Measurements from ENCODE around the gene RAVER2.

RAVER2 gene, protein sequence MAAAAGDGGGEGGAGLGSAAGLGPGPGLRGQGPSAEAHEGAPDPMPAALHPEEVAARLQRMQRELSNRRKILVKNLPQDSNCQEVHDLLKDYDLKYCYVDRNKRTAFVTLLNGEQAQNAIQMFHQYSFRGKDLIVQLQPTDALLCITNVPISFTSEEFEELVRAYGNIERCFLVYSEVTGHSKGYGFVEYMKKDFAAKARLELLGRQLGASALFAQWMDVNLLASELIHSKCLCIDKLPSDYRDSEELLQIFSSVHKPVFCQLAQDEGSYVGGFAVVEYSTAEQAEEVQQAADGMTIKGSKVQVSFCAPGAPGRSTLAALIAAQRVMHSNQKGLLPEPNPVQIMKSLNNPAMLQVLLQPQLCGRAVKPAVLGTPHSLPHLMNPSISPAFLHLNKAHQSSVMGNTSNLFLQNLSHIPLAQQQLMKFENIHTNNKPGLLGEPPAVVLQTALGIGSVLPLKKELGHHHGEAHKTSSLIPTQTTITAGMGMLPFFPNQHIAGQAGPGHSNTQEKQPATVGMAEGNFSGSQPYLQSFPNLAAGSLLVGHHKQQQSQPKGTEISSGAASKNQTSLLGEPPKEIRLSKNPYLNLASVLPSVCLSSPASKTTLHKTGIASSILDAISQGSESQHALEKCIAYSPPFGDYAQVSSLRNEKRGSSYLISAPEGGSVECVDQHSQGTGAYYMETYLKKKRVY

DNA sequence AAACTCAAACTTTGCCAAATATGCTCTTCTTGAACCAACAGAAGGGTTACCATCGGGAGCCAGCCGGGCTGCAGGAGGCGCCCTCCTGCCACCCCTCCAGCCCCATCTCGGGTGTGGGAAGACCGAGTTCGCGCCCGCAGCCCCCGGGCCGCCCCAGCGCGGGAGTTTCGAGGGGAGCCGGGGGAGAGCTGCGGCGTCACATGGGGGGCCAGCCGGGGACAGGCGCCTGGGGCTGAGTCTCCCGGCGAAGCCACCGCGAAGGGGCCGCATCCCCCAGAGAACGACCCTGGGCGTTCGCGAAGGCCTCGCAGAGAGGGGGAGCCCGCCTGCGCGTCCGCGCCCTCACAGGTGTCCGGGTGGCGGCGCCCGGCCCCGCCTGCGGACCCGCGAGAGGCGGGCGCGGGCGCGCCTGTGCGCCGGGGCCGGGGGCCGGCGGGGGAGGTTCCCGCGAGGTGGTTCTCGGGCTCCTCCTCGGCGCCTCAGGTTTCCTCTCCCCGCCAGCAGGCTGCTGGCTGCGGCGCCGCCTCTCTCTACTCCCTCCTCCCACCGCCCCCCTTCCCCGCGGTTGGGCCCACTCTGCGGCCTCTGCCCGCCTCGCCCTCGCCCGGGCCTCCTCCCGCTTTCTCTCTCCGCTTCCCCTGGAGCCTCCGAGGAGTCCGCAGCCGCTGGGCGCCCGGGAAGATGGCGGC, at the start of gene RAVER2:
TSS of gene RAVER2 (plus strand) at position 584 of the 689 bp plus-strand sequence. CDS start at position 682, 98 bp downstream.
- peak within 1 kb of the TSS; percentile 85 for H3K4me3 ChIP-seq (ENCODE audit: severe bottlenecking)
- ATAC-seq (ENCODE audit: low read depth): peak; percentile 82
- H3K36me3 ChIP-seq (ENCODE audit: low read depth): no peaks in the 10 kb centered on the region
- no peaks in the 10 kb centered on the region for H3K27me3 ChIP-seq (ENCODE audit: insufficient read depth, poor library complexity, severe bottlenecking)
- H3K4me1 ChIP-seq (ENCODE audit: insufficient read depth, poor library complexity, severe bottlenecking): peaks cover 10% of the 10 kb centered on the region
- TF ChIP-seq, protein P1, sequence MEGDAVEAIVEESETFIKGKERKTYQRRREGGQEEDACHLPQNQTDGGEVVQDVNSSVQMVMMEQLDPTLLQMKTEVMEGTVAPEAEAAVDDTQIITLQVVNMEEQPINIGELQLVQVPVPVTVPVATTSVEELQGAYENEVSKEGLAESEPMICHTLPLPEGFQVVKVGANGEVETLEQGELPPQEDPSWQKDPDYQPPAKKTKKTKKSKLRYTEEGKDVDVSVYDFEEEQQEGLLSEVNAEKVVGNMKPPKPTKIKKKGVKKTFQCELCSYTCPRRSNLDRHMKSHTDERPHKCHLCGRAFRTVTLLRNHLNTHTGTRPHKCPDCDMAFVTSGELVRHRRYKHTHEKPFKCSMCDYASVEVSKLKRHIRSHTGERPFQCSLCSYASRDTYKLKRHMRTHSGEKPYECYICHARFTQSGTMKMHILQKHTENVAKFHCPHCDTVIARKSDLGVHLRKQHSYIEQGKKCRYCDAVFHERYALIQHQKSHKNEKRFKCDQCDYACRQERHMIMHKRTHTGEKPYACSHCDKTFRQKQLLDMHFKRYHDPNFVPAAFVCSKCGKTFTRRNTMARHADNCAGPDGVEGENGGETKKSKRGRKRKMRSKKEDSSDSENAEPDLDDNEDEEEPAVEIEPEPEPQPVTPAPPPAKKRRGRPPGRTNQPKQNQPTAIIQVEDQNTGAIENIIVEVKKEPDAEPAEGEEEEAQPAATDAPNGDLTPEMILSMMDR (IDR thresholded peaks at IDR 0.05; ENCODE audit: poor library complexity, severe bottlenecking): peak; percentile 70
- DNase-seq (ENCODE audit: low spot score): peak; percentile 76
- H3K27ac ChIP-seq (ENCODE audit: poor library complexity, severe bottlenecking): peak within 1 kb of the TSS; percentile 63
- H3K9me3 ChIP-seq (ENCODE audit: severe bottlenecking): no peaks in the 10 kb centered on the region

DNA sequence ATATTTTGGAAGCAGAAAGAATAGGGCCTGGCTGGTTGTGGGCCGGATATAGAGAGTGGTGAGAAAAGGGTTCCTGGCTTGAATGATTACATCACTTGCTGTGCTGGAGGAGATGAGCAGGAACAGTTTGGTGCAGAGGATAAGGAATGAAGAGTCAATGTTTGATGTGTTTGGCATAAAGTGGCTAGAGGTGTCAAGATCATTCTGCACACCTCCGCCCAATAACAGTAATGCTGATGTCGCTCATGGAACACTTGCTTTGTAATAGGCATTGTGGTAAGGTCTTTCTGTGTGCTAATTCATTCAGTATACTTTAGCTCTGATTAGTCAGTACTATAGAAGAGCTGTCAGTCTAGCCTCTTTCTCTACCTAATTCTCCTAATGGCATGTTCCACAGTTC, 48.0 kb upstream of the RAVER2 start:
- Histone ChIP-seq H3K4me1 (ENCODE audit: insufficient read depth, poor library complexity, severe bottlenecking) (no peaks in the 10 kb centered on the region), H3K27me3 (ENCODE audit: insufficient read depth, poor library complexity, severe bottlenecking) (no peaks in the 10 kb centered on the region), H3K4me3 (ENCODE audit: severe bottlenecking) (no peak overlapping the region), H3K9me3 (ENCODE audit: severe bottlenecking) (no peaks in the 10 kb centered on the region), H3K36me3 (ENCODE audit: low read depth) (no peaks in the 10 kb centered on the region), H3K27ac (ENCODE audit: poor library complexity, severe bottlenecking) (no peak overlapping the region)
- TF ChIP-seq, protein P1 (IDR thresholded peaks at IDR 0.05; ENCODE audit: poor library complexity, severe bottlenecking): no peak
- DNase-seq (ENCODE audit: low spot score) (no peak), ATAC-seq (ENCODE audit: low read depth) (no peak)

DNA sequence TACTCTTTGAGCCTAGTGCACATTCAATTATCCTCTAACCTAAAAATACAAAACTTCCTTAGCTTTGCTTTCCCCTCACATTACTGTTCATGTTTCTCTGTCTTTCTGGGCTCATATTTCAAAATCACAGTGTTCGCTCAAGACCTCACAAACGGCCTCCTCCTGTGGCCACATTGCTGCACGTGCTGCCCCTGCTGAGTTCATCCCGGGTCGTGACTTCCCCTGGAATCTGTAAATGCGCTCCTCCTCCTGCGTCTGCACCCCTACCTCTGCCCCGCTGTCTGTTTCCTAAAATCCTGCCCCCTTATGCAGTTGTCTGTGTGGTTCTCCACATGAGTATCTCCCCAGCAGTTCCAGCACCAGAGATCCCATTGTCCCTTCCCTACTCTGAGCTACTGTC, 45.5 kb upstream of the RAVER2 start:
- no peaks in the 10 kb centered on the region for H3K27me3 ChIP-seq (ENCODE audit: insufficient read depth, poor library complexity, severe bottlenecking)
- TF ChIP-seq, protein P1 (IDR thresholded peaks at IDR 0.05; ENCODE audit: poor library complexity, severe bottlenecking): no peak
- no peak for ATAC-seq (ENCODE audit: low read depth)
- no peaks in the 10 kb centered on the region for H3K36me3 ChIP-seq (ENCODE audit: low read depth)
- no peaks in the 10 kb centered on the region for H3K4me1 ChIP-seq (ENCODE audit: insufficient read depth, poor library complexity, severe bottlenecking)
- H3K9me3 ChIP-seq (ENCODE audit: severe bottlenecking): no peaks in the 10 kb centered on the region
- H3K27ac ChIP-seq (ENCODE audit: poor library complexity, severe bottlenecking): no peak overlapping the region
- DNase-seq (ENCODE audit: low spot score): no peak
- H3K4me3 ChIP-seq (ENCODE audit: severe bottlenecking): no peak overlapping the region

DNA sequence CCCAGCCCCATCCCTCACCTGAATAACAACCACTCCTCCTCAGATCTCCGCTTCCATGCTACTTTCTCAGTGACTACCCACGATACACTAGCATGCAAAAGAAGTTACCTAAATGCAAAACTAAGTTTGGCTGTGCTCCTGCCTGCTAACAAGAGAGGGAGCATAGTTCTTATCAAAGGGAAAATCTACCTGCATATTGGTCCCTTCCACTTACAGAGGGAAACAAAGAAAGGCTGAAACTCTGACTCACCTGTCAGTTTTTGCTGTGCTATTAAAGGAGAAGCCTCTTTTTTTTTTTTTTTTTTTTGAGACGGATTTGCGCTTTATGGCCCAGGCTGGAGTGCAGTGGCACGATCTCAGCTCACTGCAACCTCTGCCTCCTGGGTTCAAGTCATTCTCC, 43.8 kb upstream of the RAVER2 start:
- Histone ChIP-seq H3K27ac (ENCODE audit: poor library complexity, severe bottlenecking) (no peak overlapping the region), H3K4me1 (ENCODE audit: insufficient read depth, poor library complexity, severe bottlenecking) (no peaks in the 10 kb centered on the region), H3K36me3 (ENCODE audit: low read depth) (no peaks in the 10 kb centered on the region), H3K9me3 (ENCODE audit: severe bottlenecking) (no peaks in the 10 kb centered on the region), H3K4me3 (ENCODE audit: severe bottlenecking) (no peak overlapping the region), H3K27me3 (ENCODE audit: insufficient read depth, poor library complexity, severe bottlenecking) (no peaks in the 10 kb centered on the region)
- DNase-seq (ENCODE audit: low spot score) (no peak), ATAC-seq (ENCODE audit: low read depth) (peak; percentile 42; the same call in 1 of the 3 replicates)
- TF ChIP-seq, protein P1 (IDR thresholded peaks at IDR 0.05; ENCODE audit: poor library complexity, severe bottlenecking): no peak
